ENCODE results near the gene PLA2G4D.

Gene PLA2G4D

DNA sequence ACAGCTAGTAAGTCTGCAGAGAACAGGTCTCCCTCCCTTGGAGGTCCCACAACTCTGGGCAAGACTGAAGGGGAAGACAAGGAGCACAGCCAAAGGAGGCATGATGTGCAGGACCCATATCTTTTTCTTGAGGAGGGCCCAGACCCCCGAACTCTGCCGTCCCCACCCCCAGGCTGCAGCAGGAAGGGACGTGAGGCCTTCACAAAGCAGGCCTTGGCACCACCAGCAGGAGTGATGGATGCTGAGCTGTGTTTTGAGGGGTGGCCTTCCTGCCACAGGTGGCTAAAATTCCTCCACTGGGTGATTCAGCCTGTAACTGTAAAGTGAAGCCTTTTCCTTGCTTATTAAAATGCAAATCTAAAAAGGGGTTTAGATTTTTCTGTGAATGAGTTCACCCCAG, 8.6 kb downstream of the PLA2G4D start:
- Histone ChIP-seq H3F3A (ENCODE audit: insufficient read depth, low read length) (no peaks in the 10 kb centered on the region), H3K9ac (ENCODE audit: low read length) (no peak overlapping the region), H3K27ac (ENCODE audit: low read depth, low read length, poor library complexity, severe bottlenecking) (no peak overlapping the region), H3K79me2 (ENCODE audit: insufficient read depth, low read length) (no peaks in the 10 kb centered on the region), H3K9me3 (ENCODE audit: low read length) (no peaks in the 10 kb centered on the region), H3K9me2 (ENCODE audit: low read depth, low read length) (no peaks in the 10 kb centered on the region), H3K27me3 (ENCODE audit: insufficient read depth, low read length) (no peaks in the 10 kb centered on the region), H2AFZ (ENCODE audit: low read length) (no peak overlapping the region), H3K4me3 (ENCODE audit: low read depth, low read length, poor library complexity, severe bottlenecking) (no peak overlapping the region), H4K20me1 (ENCODE audit: insufficient read depth, low read length) (no peaks in the 10 kb centered on the region), H3K36me3 (ENCODE audit: insufficient read depth, low read length) (no peaks in the 10 kb centered on the region), H3K4me1 (ENCODE audit: insufficient read depth, low read length, severe bottlenecking) (no peaks in the 10 kb centered on the region), H3K4me2 (ENCODE audit: low read length) (no peak overlapping the region)
- TF ChIP-seq EZH2 (IDR thresholded peaks at IDR 0.05; ENCODE audit: borderline replicate concordance, low read length) (no peak), CTCF (IDR thresholded peaks at IDR 0.05; ENCODE audit: low read length) (no peak)

DNA sequence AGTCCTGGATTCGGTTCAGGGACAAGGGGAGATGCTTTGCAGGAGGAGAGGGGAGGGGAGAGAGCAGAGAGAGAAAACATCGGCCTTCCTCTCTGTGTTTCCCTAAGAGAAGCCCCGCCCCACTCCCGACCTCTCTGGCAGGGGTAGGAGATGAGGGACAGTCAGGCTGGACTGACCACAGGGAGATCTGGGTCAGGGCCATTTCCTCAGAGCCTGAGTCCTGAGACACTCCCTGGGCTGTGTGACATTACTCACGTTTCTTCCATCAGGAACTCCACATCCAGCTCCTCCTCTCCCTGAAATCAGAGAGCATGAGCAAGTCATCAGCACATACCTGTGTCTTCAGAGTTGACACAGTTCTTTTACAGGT, 9.1 kb downstream of the PLA2G4D start:
- H2AFZ ChIP-seq (ENCODE audit: low read length) = no peak overlapping the region
- H3K9ac ChIP-seq (ENCODE audit: low read length) = no peak overlapping the region
- no peaks in the 10 kb centered on the region for H3K9me3 ChIP-seq (ENCODE audit: low read length)
- TF ChIP-seq CTCF (IDR thresholded peaks at IDR 0.05; ENCODE audit: low read length) (no peak), EZH2 (IDR thresholded peaks at IDR 0.05; ENCODE audit: borderline replicate concordance, low read length) (no peak)
- no peaks in the 10 kb centered on the region for H3K27me3 ChIP-seq (ENCODE audit: insufficient read depth, low read length)
- H3K4me1 ChIP-seq (ENCODE audit: insufficient read depth, low read length, severe bottlenecking) = no peaks in the 10 kb centered on the region
- no peaks in the 10 kb centered on the region for H3K79me2 ChIP-seq (ENCODE audit: insufficient read depth, low read length)
- H3K36me3 ChIP-seq (ENCODE audit: insufficient read depth, low read length) = no peaks in the 10 kb centered on the region
- no peak overlapping the region for H3K4me3 ChIP-seq (ENCODE audit: low read depth, low read length, poor library complexity, severe bottlenecking)
- H3F3A ChIP-seq (ENCODE audit: insufficient read depth, low read length) = no peaks in the 10 kb centered on the region
- H3K9me2 ChIP-seq (ENCODE audit: low read depth, low read length) = no peaks in the 10 kb centered on the region
- H4K20me1 ChIP-seq (ENCODE audit: insufficient read depth, low read length) = no peaks in the 10 kb centered on the region
- no peak overlapping the region for H3K27ac ChIP-seq (ENCODE audit: low read depth, low read length, poor library complexity, severe bottlenecking)
- no peak overlapping the region for H3K4me2 ChIP-seq (ENCODE audit: low read length)

GRCh38 chr15:42084465-42085235, 9.7 kb downstream of the PLA2G4D start:
- no peak for TF ChIP-seq EZH2 (IDR thresholded peaks at IDR 0.05; ENCODE audit: borderline replicate concordance, low read length)
- TF ChIP-seq CTCF (IDR thresholded peaks at IDR 0.05; ENCODE audit: low read length) = peak; percentile 86
- Histone ChIP-seq H3K79me2 (ENCODE audit: insufficient read depth, low read length) (no peaks in the 10 kb centered on the region), H4K20me1 (ENCODE audit: insufficient read depth, low read length) (no peaks in the 10 kb centered on the region), H3K4me3 (ENCODE audit: low read depth, low read length, poor library complexity, severe bottlenecking) (no peak overlapping the region), H3K4me1 (ENCODE audit: insufficient read depth, low read length, severe bottlenecking) (no peaks in the 10 kb centered on the region), H3K9ac (ENCODE audit: low read length) (no peak overlapping the region), H3K4me2 (ENCODE audit: low read length) (no peak overlapping the region), H3K27ac (ENCODE audit: low read depth, low read length, poor library complexity, severe bottlenecking) (no peak overlapping the region), H3K9me2 (ENCODE audit: low read depth, low read length) (no peaks in the 10 kb centered on the region), H3K27me3 (ENCODE audit: insufficient read depth, low read length) (no peaks in the 10 kb centered on the region), H3F3A (ENCODE audit: insufficient read depth, low read length) (no peaks in the 10 kb centered on the region), H3K9me3 (ENCODE audit: low read length) (no peaks in the 10 kb centered on the region), H3K36me3 (ENCODE audit: insufficient read depth, low read length) (no peaks in the 10 kb centered on the region), H2AFZ (ENCODE audit: low read length) (no peak overlapping the region)
